Panc1 (cell line): ENCODE results near the gene GPC1. TPM values are rescaled to one million over a fixed set of nuclear protein-coding genes. Genes with fewer than 3 reads are reported as not detected.

ENCODE experiments used
- ATAC-seq: fragments of 200-7000 bp; cut with Tn5 transposase; 2 replicates; pipeline ENCODE4 v1.9.1; 2020; ENCODE audit warnings: mild to moderate bottlenecking, moderate library complexity
- BruUV-seq: library from RNA; stranded (reverse); fragments of 400-500 nt; replicated peaks from 2 replicates; lab custom pipeline; 2021; lab: Mats Ljungman, UMichigan
- CTCF ChIA-PET: fragments of 300-600 bp; sonication (Branson Sonifier 250); formaldehyde crosslinking; loops from one replicate; lab custom pipeline; 2022; ENCODE audit warnings: antibody characterized with exemption; lab: Charles Lee
- POLR2A ChIA-PET: fragments of 300-600 bp; sonication (Branson Sonifier 250); formaldehyde crosslinking; loops from one replicate; lab custom pipeline; 2022; ENCODE audit warnings: antibody characterized with exemption; lab: Charles Lee
- DNase-seq: peaks from one replicate; pipeline ENCODE4 v3.0.0-alpha.2; 2010; ENCODE audit warnings: low read depth, low spot score
- H3K27ac ChIP-seq: 2 replicates; pipeline ENCODE4 v1.5.1; 2011; ENCODE audit warnings: mild to moderate bottlenecking, low read length, inconsistent platforms
- H3K27me3 ChIP-seq: fragments of 200-500 bp; sonication (Bioruptor generic); 2 replicates; pipeline ENCODE4 v1.6.0; 2014; ENCODE audit warnings: low read length, inconsistent platforms; ENCODE audit not compliant: control insufficient read depth, insufficient read depth
- H3K36me3 ChIP-seq: fragments of 200-500 bp; sonication (Bioruptor generic); 2 replicates; pipeline ENCODE4 v1.5.1; 2014; ENCODE audit warnings: inconsistent platforms, mild to moderate bottlenecking, low read length, moderate library complexity; ENCODE audit not compliant: control insufficient read depth, insufficient read depth
- H3K4me1 ChIP-seq: 2 replicates; pipeline ENCODE4 v1.5.1; 2011; ENCODE audit warnings: inconsistent platforms, mild to moderate bottlenecking, low read length, moderate library complexity; ENCODE audit not compliant: control insufficient read depth, insufficient read depth
- H3K4me3 ChIP-seq, 2 experiments: 2 replicates each; pipeline ENCODE4 v1.5.1; 2011 to 2012; ENCODE audit warnings: low read depth in 2 of 2, low read length in 2 of 2, mild to moderate bottlenecking in 2 of 2, inconsistent platforms in 1 of 2, moderate library complexity in 1 of 2
- H3K9me3 ChIP-seq: fragments of 200-500 bp; sonication (Bioruptor generic); 2 replicates; pipeline ENCODE4 v1.5.1; 2014; ENCODE audit warnings: low read depth, mild to moderate bottlenecking, inconsistent platforms, low read length, moderate library complexity; ENCODE audit not compliant: control insufficient read depth, insufficient read depth
- CTCF ChIP-seq: fragments of 450-650 bp; IDR thresholded peaks from 2 replicates; pipeline ENCODE4 v1.5.1; 2017; ENCODE audit warnings: mild to moderate bottlenecking
- POLR2AphosphoS5 ChIP-seq: IDR thresholded peaks from 2 replicates; pipeline ENCODE4 v1.6.1; 2012; ENCODE audit warnings: mild to moderate bottlenecking, low read depth, low read length, moderate library complexity
- REST ChIP-seq, 2 experiments: IDR thresholded peaks; 2 replicates each; pipeline ENCODE4 v1.6.1; 2011 to 2012; ENCODE audit warnings: low read depth in 2 of 2, control low read depth in 1 of 2, low read length in 1 of 2, mild to moderate bottlenecking in 1 of 2, moderate library complexity in 1 of 2; ENCODE audit not compliant: insufficient read depth in 1 of 2
- SIN3A ChIP-seq: IDR thresholded peaks from 2 replicates; pipeline ENCODE4 v1.6.1; 2012; ENCODE audit warnings: low read depth, mild to moderate bottlenecking, low read length, moderate library complexity, borderline replicate concordance; ENCODE audit not compliant: insufficient read depth
- TCF7L2 ChIP-seq: IDR thresholded peaks from 2 replicates; pipeline ENCODE4 v1.6.1; 2011; ENCODE audit warnings: mild to moderate bottlenecking, low read depth, low read length, inconsistent platforms
- in situ Hi-C: cut with HindIII; loops from 2 replicates; pipeline ENCODE4 v1.10.0; 2016; ENCODE audit warnings: low sequenced_read_pairs, low pct_unique_long_range_greater_than_20kb
- intact Hi-C: fragments of 100-400 bp; cut with micrococcal nuclease; formaldehyde crosslinking; loops from one replicate; pipeline ENCODE4 v1.10.0; 2022; ENCODE audit not compliant: unreplicated experiment
- total RNA-seq: library from RNA; stranded (reverse); gene quantifications from one replicate; pipeline ENCODE4 v1.2.1, GENCODE V29; 2021; ENCODE audit not compliant: unreplicated experiment

The GPC1 gene
- total RNA-seq, 1 experiment from 2014 or later: 88.7 TPM

GRCh38 chr2:240426845-240427721, 8.4 kb upstream of the GPC1 start:
- BruUV-seq: no TSS peak
- CTCF ChIA-PET: interaction anchor here (0.7 kb wide), 1 partner anchor 33 kb away, joined by 4 read pairs; no protein-coding TSS in a partner anchor
- Histone ChIP-seq H3K27ac (no peak overlapping the region), H3K4me1 (no peaks in the 10 kb centered on the region), H3K27me3 (no peaks in the 10 kb centered on the region), H3K4me3 (no peak overlapping the region), H3K36me3 (no peaks in the 10 kb centered on the region), H3K9me3 (no peaks in the 10 kb centered on the region)
- ATAC-seq (no peak), DNase-seq (no peak)
- POLR2A ChIA-PET: no interaction called here
- in situ Hi-C loops (no loop called here), intact Hi-C loops (no loop called here)
- no peak for TF ChIP-seq REST (IDR thresholded peaks at IDR 0.05; ENCODE audit: insufficient read depth in 1 of 2, low read depth in 2 of 2, low read length in 1 of 2)
- TF ChIP-seq POLR2AphosphoS5: no peak
- TF ChIP-seq CTCF: no peak
- TF ChIP-seq SIN3A: no peak
- no peak for TF ChIP-seq TCF7L2

GRCh38 chr2:240427729-240428128, 7.7 kb upstream of the GPC1 start:
- intact Hi-C loops (no loop called here), in situ Hi-C loops (no loop called here)
- Histone ChIP-seq H3K27me3 (no peaks in the 10 kb centered on the region), H3K9me3 (no peaks in the 10 kb centered on the region), H3K36me3 (no peaks in the 10 kb centered on the region), H3K4me1 (no peaks in the 10 kb centered on the region), H3K27ac (no peak overlapping the region), H3K4me3 (no peak overlapping the region)
- DNase-seq (no peak), ATAC-seq (no peak)
- ChIA-PET CTCF (interaction anchor here (0.7 kb wide), 1 partner anchor 33 kb away, joined by 4 read pairs; no protein-coding TSS in a partner anchor), POLR2A (no interaction called here)
- TF ChIP-seq REST (IDR thresholded peaks at IDR 0.05; ENCODE audit: insufficient read depth in 1 of 2, low read depth in 2 of 2, low read length in 1 of 2) (no peak), SIN3A (no peak), TCF7L2 (no peak), CTCF (no peak), POLR2AphosphoS5 (no peak)
- BruUV-seq: no TSS peak
